ENCODE data around the gene WWOX. TPM values are rescaled to one million over a fixed set of nuclear protein-coding genes. Genes with fewer than 3 reads are reported as not detected.
A peak's percentile ranks its signal among the peaks of the same experiment; 100 is the strongest.

Gene WWOX
- total RNA-seq, 6 experiments from 2014 or later: 13.0 to 24.3 (median 16.5) TPM

DNA sequence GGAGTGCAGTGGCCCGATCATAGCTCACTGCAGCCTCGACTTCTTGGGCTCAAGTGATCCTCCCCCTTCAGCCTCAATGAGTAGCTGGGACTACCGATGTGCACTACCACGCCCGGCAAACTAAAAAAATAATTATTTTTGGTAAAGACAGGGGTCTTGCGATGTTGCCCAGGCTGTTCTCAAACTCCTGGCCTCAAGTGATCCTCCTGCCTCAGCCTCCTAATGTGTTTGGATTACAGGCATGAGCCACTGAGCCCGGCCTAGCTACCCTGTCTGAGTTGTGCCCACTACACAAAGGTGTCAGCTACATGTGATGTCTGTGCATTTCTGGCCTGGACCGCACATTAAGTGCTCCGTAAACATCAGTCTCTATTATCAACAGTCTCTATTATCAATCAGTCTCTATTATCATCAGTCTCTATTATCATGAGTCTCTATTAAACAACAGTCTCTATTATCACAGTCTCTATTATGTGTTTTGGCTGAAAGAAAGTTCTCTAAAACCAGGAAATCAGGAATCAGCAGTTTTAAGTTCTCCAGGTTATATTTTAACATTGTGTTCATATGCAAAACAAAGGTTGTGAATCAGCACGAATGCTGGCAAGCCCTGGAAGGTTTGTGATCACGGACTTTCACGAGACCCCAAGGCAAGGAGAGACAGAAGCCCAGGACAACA, 721 bp upstream of the WWOX start:
- Histone ChIP-seq H3K36me3 (no peaks in the 10 kb centered on the region), H3K4me3 (peak overlapping the region; percentile 69 to 98 (median 87)), H3K4me1 (peaks cover 0 to 7% (median 2%) of the 10 kb centered on the region in 4 donors), H3K27me3 (no peaks in the 10 kb centered on the region), H3K9me3 (peaks cover 0 to 2% (median 0%) of the 10 kb centered on the region in 4 donors), H3K27ac (peak overlapping the region; percentile 63 to 75 (median 72))
- ATAC-seq: no peak
- intact Hi-C loops (cut with DNase I): no loop called here
- TF ChIP-seq, protein P1, sequence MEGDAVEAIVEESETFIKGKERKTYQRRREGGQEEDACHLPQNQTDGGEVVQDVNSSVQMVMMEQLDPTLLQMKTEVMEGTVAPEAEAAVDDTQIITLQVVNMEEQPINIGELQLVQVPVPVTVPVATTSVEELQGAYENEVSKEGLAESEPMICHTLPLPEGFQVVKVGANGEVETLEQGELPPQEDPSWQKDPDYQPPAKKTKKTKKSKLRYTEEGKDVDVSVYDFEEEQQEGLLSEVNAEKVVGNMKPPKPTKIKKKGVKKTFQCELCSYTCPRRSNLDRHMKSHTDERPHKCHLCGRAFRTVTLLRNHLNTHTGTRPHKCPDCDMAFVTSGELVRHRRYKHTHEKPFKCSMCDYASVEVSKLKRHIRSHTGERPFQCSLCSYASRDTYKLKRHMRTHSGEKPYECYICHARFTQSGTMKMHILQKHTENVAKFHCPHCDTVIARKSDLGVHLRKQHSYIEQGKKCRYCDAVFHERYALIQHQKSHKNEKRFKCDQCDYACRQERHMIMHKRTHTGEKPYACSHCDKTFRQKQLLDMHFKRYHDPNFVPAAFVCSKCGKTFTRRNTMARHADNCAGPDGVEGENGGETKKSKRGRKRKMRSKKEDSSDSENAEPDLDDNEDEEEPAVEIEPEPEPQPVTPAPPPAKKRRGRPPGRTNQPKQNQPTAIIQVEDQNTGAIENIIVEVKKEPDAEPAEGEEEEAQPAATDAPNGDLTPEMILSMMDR (IDR thresholded peaks at IDR 0.05): no peak
- TF ChIP-seq POLR2A (IDR thresholded peaks at IDR 0.05): no peak
- 69% methylated on average over 12 of the region's 12 CpGs for WGBS (ENCODE audit: insufficient coverage, low coverage, low lambda C conversion rate, missing lambda C conversion rate)
- no peak for DNase-seq

GRCh38 chr16:78100112-78100467, 636 bp downstream of the WWOX start:
- DNase-seq: no peak
- ATAC-seq: no peak
- TF ChIP-seq, protein P1 (IDR thresholded peaks at IDR 0.05): peak in 2 of 4 donors; percentile 91 to 97
- TF ChIP-seq POLR2A (IDR thresholded peaks at IDR 0.05): no peak
- H3K4me1 ChIP-seq: peaks cover 0 to 7% (median 2%) of the 10 kb centered on the region in 4 donors
- 0% methylated on average over 10 of the region's 12 CpGs for WGBS (ENCODE audit: insufficient coverage, low coverage, low lambda C conversion rate, missing lambda C conversion rate)
- peaks cover 0 to 2% (median 0%) of the 10 kb centered on the region in 4 donors for H3K9me3 ChIP-seq
- H3K27me3 ChIP-seq: no peaks in the 10 kb centered on the region
- no peaks in the 10 kb centered on the region for H3K36me3 ChIP-seq
- intact Hi-C loops (cut with DNase I): no loop called here
- H3K4me3 ChIP-seq: peak overlapping the region; percentile 69 to 98 (median 87)
- peak overlapping the region; percentile 63 to 75 (median 72) for H3K27ac ChIP-seq

DNA sequence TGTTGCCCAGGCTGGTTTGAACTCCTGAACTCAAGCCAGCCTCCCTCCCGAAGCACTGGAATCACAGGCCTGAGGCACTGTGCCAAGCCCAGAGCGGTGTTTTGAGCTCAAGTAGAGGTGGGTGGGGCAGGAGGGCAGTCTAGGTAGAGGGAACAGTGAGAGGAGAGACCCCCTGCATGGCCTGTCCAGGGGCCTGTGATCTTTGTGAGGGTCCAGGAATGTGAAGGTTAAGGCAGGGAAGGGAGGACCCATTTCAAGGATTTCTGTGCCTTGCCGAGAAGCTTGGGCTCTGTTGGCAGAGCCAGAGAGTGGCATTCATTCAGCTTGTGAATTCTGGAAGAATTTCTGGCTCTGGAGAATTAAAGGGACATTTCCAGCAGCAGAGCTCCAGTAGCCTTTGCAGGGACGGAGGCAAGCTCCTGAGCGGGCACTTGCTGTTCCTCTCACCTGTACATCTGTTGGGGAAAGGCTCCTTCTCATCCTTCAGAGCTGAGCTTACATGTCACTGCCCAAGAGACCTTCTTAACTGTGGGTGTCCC, 2.7 kb downstream of the WWOX start:
- intact Hi-C loops (cut with DNase I): no loop called here
- H3K27ac ChIP-seq: no peak overlapping the region
- H3K4me3 ChIP-seq: no peak overlapping the region
- no peak for DNase-seq
- H3K4me1 ChIP-seq: peaks cover 0 to 7% (median 2%) of the 10 kb centered on the region in 4 donors
- TF ChIP-seq, protein P1 (IDR thresholded peaks at IDR 0.05): no peak
- TF ChIP-seq POLR2A (IDR thresholded peaks at IDR 0.05): no peak
- no peak for ATAC-seq
- 62% methylated on average over 3 of the region's 5 CpGs for WGBS (ENCODE audit: insufficient coverage, low coverage, low lambda C conversion rate, missing lambda C conversion rate)
- no peaks in the 10 kb centered on the region for H3K27me3 ChIP-seq
- peaks cover 0 to 2% (median 0%) of the 10 kb centered on the region in 4 donors for H3K9me3 ChIP-seq
- no peaks in the 10 kb centered on the region for H3K36me3 ChIP-seq

GRCh38 chr16:78102865-78103264, 3.4 kb downstream of the WWOX start:
- H3K4me3 ChIP-seq: no peak overlapping the region
- 51% methylated on average over 5 of the region's 11 CpGs for WGBS (ENCODE audit: insufficient coverage, low coverage, low lambda C conversion rate, missing lambda C conversion rate)
- H3K27me3 ChIP-seq: no peaks in the 10 kb centered on the region
- no peak for ATAC-seq
- H3K9me3 ChIP-seq: peaks cover 0 to 2% (median 0%) of the 10 kb centered on the region in 4 donors
- no peak overlapping the region for H3K27ac ChIP-seq
- intact Hi-C loops (cut with DNase I): no loop called here
- DNase-seq: no peak
- peaks cover 0 to 7% (median 2%) of the 10 kb centered on the region in 4 donors for H3K4me1 ChIP-seq
- no peak for TF ChIP-seq POLR2A (IDR thresholded peaks at IDR 0.05)
- TF ChIP-seq, protein P1 (IDR thresholded peaks at IDR 0.05): no peak
- H3K36me3 ChIP-seq: no peaks in the 10 kb centered on the region

Data from right lobe of liver (tissue), 6 donors.